Ascending aorta (tissue), 2 donors: ENCODE data around the gene KDM8. TPM values are rescaled to one million over a fixed set of nuclear protein-coding genes. Genes with fewer than 3 reads are reported as not detected.

Experiments used
- DNase-seq, 2 donors: peaks; one replicate each; pipeline ENCODE4 v3.0.0-alpha.2; 2019; ENCODE audit warnings: low spot score in 2 of 2
- H3K27ac ChIP-seq, 2 donors: fragments of 200-600 bp; sonication (generic); one replicate each; pipeline ENCODE4 v1.5.1; 2016 to 2017; ENCODE audit warnings: mild to moderate bottlenecking in 1 of 2
- H3K27me3 ChIP-seq: fragments of 200-600 bp; sonication (generic); one replicate; pipeline ENCODE4 v1.5.1; 2017
- H3K36me3 ChIP-seq, 2 donors: fragments of 200-600 bp; sonication (generic); one replicate each; pipeline ENCODE4 v1.5.1; 2016
- H3K4me1 ChIP-seq, 2 donors: fragments of 200-600 bp; sonication (generic); one replicate each; pipeline ENCODE4 v1.5.1; 2016 to 2017; ENCODE audit warnings: mild to moderate bottlenecking in 1 of 2
- H3K4me3 ChIP-seq, 2 donors: fragments of 200-600 bp; sonication (generic); one replicate each; pipeline ENCODE4 v1.5.1; 2016 to 2017; ENCODE audit warnings: mild to moderate bottlenecking in 1 of 2
- H3K9me3 ChIP-seq, 2 donors: fragments of 200-600 bp; sonication (generic); one replicate each; pipeline ENCODE4 v1.5.1; 2016
- CTCF ChIP-seq, 3 experiments: fragments of 200-600 bp in 2 of 3; fragments of 450-650 bp in 1 of 3; sonication (generic) in 2 of 3; IDR thresholded peaks; one replicate each; pipeline ENCODE4 v1.5.1; 2016 to 2019; ENCODE audit warnings: antibody characterized with exemption in 3 of 3, mild to moderate bottlenecking in 1 of 3, moderate library complexity in 1 of 3
- intact Hi-C: fragments of 100-400 bp; cut with DNase I; formaldehyde crosslinking; loops from one replicate; pipeline ENCODE4 v1.15.1; 2023
- total RNA-seq: library from RNA; depleted of rRNA; stranded (reverse); fragments of >200 nt; gene quantifications from one replicate; pipeline ENCODE4 v1.1.0, GENCODE V29; 2016

Gene KDM8
- total RNA-seq, 1 donor from 2014 or later = 55.5 TPM

DNA sequence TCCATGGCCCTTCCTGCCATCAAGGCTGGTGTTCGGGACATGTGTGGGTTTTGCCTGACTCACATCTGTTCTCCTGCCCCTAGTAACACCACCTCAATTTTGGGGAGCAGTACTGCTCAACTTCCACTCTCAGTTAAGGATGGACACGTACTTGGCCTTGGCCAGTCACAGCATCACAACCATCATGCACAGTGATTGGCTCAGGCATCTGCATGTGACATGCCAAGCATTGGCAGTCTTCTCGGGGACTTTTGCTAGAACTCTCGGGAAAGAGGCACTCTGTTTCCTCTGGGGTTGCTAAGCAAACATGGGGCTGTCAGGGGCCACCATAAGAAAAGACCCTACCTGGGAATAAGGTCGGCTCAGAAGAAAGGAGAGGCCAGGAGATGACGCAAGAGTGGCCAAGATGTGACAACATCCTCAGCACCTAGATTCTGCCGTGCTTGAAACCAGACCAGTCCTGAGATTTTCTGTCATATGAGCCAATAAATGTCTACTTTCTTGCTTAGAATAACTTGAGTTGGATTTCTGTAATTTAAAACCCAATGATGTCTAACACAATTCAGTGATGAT, 11.9 kb upstream of the KDM8 start:
- Histone ChIP-seq H3K9me3 (no peaks in the 10 kb centered on the region), H3K36me3 (no peaks in the 10 kb centered on the region), H3K4me3 (no peak overlapping the region), H3K27me3 (no peaks in the 10 kb centered on the region), H3K27ac (no peak overlapping the region), H3K4me1 (no peaks in the 10 kb centered on the region)
- TF ChIP-seq CTCF (IDR thresholded peaks at IDR 0.05) = no peak
- DNase-seq = no peak
- intact Hi-C loops = no loop called here

GRCh38 chr16:27193300-27193990, 9.9 kb upstream of the KDM8 start:
- DNase-seq = no peak
- intact Hi-C loops = no loop called here
- no peaks in the 10 kb centered on the region for H3K27me3 ChIP-seq

GRCh38 chr16:27195076-27195741, 8.1 kb upstream of the KDM8 start:
- no peaks in the 10 kb centered on the region for H3K36me3 ChIP-seq
- no peaks in the 10 kb centered on the region for H3K4me1 ChIP-seq
- no peak overlapping the region for H3K27ac ChIP-seq
- H3K4me3 ChIP-seq = no peak overlapping the region
- H3K27me3 ChIP-seq = no peaks in the 10 kb centered on the region
- no peak for DNase-seq
- no peaks in the 10 kb centered on the region for H3K9me3 ChIP-seq
- no peak for TF ChIP-seq CTCF (IDR thresholded peaks at IDR 0.05)
- intact Hi-C loops = no loop called here

More at GRCh38 chr16:27193300-27193990, 9.9 kb upstream of the KDM8 start:
- Histone ChIP-seq H3K4me1 (no peaks in the 10 kb centered on the region), H3K27ac (no peak overlapping the region), H3K9me3 (no peaks in the 10 kb centered on the region), H3K36me3 (no peaks in the 10 kb centered on the region), H3K4me3 (no peak overlapping the region)
- TF ChIP-seq CTCF (IDR thresholded peaks at IDR 0.05) = no peak

DNA sequence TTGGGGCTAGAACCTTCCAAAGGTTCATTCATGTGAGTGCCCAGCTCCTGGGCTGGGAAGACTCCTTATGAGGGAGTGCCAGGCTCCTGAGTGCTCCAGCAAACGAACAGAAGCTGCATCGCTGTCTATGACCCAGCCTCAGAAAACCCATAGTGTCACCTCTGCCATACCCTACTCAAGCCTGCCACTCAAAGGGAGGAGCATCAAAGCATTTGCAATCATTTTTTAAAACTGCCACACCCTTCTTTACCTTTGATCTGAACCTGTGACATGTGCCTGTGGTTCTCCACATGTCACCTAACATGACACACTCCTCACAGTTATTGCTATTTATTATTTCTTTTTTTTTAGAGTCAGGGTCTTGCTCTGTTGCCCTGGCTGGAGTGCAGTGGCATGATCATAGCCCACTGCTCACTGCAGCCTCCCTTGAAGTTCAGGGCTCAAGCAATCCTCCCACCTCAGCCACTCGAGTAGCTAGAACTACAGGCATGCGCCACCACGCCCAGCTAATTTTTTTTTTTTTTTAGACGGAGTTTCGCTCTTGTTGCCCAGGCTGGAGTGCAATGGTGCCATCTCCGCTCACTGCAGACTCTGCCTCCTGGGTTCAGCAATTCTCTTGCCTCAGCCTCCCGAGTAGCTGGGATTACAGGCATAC, 7.3 kb upstream of the KDM8 start:
- Histone ChIP-seq H3K27me3 (no peaks in the 10 kb centered on the region), H3K9me3 (no peaks in the 10 kb centered on the region), H3K27ac (no peak overlapping the region), H3K4me1 (no peaks in the 10 kb centered on the region), H3K4me3 (no peak overlapping the region), H3K36me3 (no peaks in the 10 kb centered on the region)
- DNase-seq = no peak
- intact Hi-C loops = no loop called here
- TF ChIP-seq CTCF (IDR thresholded peaks at IDR 0.05) = no peak

DNA sequence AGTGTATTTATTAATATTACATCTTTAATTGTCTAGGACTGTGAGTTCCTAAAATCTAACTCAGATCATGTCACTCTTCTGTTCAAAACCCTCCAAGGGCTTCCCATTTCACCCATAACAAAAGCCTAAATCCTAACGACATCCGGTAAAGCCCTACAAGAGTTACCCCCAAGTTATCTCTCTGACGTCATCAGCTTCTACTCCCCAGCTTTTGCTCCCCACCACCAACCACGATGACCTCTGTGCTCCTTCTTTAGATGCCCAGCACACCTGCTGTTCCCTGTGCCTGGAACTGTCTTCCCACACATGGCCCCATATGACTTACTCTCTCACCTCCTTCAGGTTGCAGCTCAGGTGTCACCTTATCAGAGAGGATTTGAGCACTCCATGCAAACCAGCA, 6.3 kb upstream of the KDM8 start:
- Histone ChIP-seq H3K9me3 (no peaks in the 10 kb centered on the region), H3K4me1 (no peaks in the 10 kb centered on the region), H3K36me3 (no peaks in the 10 kb centered on the region), H3K27ac (no peak overlapping the region), H3K4me3 (no peak overlapping the region), H3K27me3 (no peaks in the 10 kb centered on the region)
- intact Hi-C loops = no loop called here
- DNase-seq = no peak
- TF ChIP-seq CTCF (IDR thresholded peaks at IDR 0.05) = no peak
